T-helper 2 cell treated with Interferon-gamma antibody and Interleukin-4, amounts not matched to agents 100 ng/mL and 5 ng/mL, for 36 hours (primary cell): ENCODE results near the gene ABHD11. TPM values are rescaled to one million over a fixed set of nuclear protein-coding genes. Genes with fewer than 3 reads are reported as not detected.

Experiments
- intact Hi-C: fragments of 100-400 bp; cut with micrococcal nuclease; formaldehyde crosslinking; loops from one replicate; pipeline ENCODE4 v1.15.1; 2023
- total RNA-seq: library from RNA; stranded (reverse); gene quantifications from 2 replicates; pipeline ENCODE4 v1.2.3, GENCODE V29; 2022

Gene ABHD11
- total RNA-seq, 1 donor from 2014 or later: 17.9 TPM

DNA sequence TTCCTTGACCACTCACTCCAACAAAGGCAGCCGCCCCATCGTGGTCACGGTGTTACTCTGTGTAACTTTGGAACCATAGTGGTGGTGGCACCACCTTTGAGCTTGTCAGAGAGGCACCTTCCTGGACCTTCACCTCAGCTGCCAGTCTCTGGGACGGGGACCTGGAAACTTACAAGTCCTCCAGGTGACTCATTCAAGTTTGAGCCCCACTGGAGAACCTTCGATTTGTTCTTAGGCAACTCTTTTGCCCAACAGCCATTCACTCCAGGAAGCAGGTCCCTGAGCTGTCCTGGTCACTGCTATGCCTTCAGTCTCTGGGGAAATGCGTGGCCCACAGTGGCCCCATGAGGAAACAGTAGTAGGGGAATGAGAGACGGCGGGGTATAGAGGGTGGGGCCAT is 36.4 kb downstream of the ABHD11 start:
- intact Hi-C loops: no loop called here

DNA sequence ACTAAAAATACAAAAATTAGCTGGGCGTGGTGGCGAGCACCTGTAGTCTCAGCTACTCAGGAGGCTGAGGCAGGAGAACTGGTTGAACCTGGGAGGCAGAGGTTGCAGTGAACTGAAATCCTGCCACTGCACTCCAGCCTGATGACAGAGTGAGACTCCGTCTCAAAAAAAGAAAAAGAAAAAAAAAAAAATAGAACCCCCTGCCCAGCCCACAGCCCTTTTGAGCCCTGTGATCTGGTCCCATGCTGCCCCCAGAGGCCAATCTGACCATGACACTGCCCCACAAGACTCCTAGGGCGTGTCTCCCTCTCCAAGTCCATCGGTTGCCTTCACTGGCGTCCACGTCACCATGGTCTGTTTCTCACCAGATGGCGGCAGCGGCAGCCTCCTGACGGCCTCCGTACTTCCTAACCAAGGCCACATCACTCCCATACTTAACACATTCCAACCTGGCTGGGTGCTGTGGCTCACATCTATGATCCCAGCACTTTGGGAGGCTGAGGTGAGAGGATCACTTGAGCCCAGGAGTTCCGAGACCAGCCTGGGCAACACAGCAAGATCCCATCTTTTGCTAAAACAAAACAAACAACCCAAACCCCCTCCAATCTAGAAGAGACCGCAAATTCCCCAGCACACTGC is 37.1 kb downstream of the ABHD11 start:
- intact Hi-C loops: no loop called here

DNA sequence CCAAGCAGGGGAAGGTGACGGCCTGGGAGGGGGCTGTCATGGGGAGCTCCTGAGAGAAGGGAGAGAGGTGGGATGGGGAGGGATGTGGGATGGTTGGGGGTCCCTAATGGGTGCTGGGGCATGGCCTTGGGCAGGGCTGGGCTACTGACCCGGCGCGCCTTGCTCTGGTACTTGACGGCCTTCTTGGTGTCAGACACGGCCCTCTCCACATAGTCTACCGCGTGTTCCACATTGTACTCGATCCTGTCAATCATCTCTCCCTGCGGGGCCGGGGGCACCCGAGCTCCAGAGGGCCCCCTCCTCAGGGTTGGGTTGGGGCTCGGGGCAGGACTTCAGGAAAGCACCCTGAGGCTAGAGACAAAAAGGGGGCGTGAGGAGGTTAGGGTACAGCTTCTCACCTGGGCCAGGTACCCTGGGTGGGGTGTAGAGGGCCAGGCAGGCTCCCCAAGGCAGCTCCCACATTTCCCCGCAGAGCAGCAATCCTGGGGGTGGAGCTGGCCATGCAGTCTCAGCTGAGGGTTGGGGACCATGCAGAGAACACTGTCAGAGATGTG is 37.9 kb downstream of the ABHD11 start:
- intact Hi-C loops: no loop called here

- intact Hi-C loops: no loop called here
Observed at GRCh38 chr7:73700069-73700423, 38.6 kb downstream of the ABHD11 start.

GRCh38 chr7:73699370-73700068 is 39.1 kb downstream of the ABHD11 start:
- intact Hi-C loops: no loop called here

GRCh38 chr7:73698410-73698809 is 40.2 kb downstream of the ABHD11 start:
- intact Hi-C loops: no loop called here

GRCh38 chr7:73696372-73696771 is 42.2 kb downstream of the ABHD11 start:
- intact Hi-C loops: no loop called here

GRCh38 chr7:73690646-73691045 is 48.0 kb downstream of the ABHD11 start:
- intact Hi-C loops: no loop called here

GRCh38 chr7:73688288-73688687 is 50.3 kb downstream of the ABHD11 start:
- intact Hi-C loops: no loop called here

Other genes with a start within 250 kb of the ABHD11 start
- 103 and 105 TPM in 2 replicates for gene BAZ1B, start 216.5 kb downstream of the ABHD11 start, total RNA-seq
- 82.8 and 88.8 TPM in 2 replicates for gene BCL7B, start 181.1 kb downstream of the ABHD11 start, total RNA-seq
- 28.1 and 28.8 TPM in 2 replicates for gene TBL2, start 160.2 kb downstream of the ABHD11 start, total RNA-seq
- not detected in 2 replicates for gene MLXIPL, start 114.3 kb downstream of the ABHD11 start, total RNA-seq
- gene VPS37D, start 71.0 kb downstream of the ABHD11 start, total RNA-seq: 0.14 TPM in 1 of 2 replicates, not detected in the other
- gene DNAJC30, start 55.3 kb downstream of the ABHD11 start, total RNA-seq: 7.5 and 8.5 TPM in 2 replicates
- 64.3 and 66.8 TPM in 2 replicates for gene BUD23, start 55.2 kb downstream of the ABHD11 start, total RNA-seq
- 8.7 and 10.0 TPM in 2 replicates for gene STX1A, start 19.1 kb downstream of the ABHD11 start, total RNA-seq
- not detected in 2 replicates for gene CLDN3, start 31.5 kb upstream of the ABHD11 start, total RNA-seq
- gene CLDN4, start 92.2 kb upstream of the ABHD11 start, total RNA-seq: not detected in 2 replicates
- 2.6 and 2.7 TPM in 2 replicates for gene METTL27, start 103.7 kb upstream of the ABHD11 start, total RNA-seq
- gene TMEM270, start 122.4 kb upstream of the ABHD11 start, total RNA-seq: not detected in 2 replicates